DND-41 (cell line): Measurements from ENCODE around the gene VTI1A.

Source experiments
- ATAC-seq: fragments of 200-7000 bp; cut with Tn5 transposase; 3 replicates; pipeline ENCODE4 v1.9.1; 2021; ENCODE audit warnings: low read depth; ENCODE audit not compliant: insufficient read depth
- DNase-seq: peaks from one replicate; pipeline ENCODE4 v3.0.0-alpha.2; 2020
- H2AFZ ChIP-seq: 2 replicates; pipeline ENCODE4 v1.6.0; 2012; ENCODE audit warnings: low read depth, low read length
- H3K27ac ChIP-seq: 2 replicates; pipeline ENCODE4 v1.5.1; 2012; ENCODE audit warnings: low read length, inconsistent platforms
- H3K27me3 ChIP-seq: fragments of 200-600 bp; sonication (generic); 2 replicates; pipeline ENCODE4 v1.6.0; 2012; ENCODE audit warnings: low read length, mild to moderate bottlenecking, inconsistent platforms; ENCODE audit not compliant: insufficient read depth, poor library complexity
- H3K36me3 ChIP-seq: 2 replicates; pipeline ENCODE4 v1.5.1; 2012; ENCODE audit warnings: low read length, inconsistent platforms; ENCODE audit not compliant: insufficient read depth
- H3K4me1 ChIP-seq: 2 replicates; pipeline ENCODE4 v1.5.1; 2012; ENCODE audit warnings: mild to moderate bottlenecking, low read length; ENCODE audit not compliant: insufficient read depth
- H3K4me2 ChIP-seq: 2 replicates; pipeline ENCODE4 v1.6.0; 2012; ENCODE audit warnings: mild to moderate bottlenecking, moderate library complexity, low read length, inconsistent platforms; ENCODE audit not compliant: insufficient read depth
- H3K4me3 ChIP-seq, 2 experiments: fragments of 200-600 bp in 1 of 2; shearing (Covaris generic) in 1 of 2; 2 replicates each; pipeline ENCODE4 v1.5.1; 2012 to 2016; ENCODE audit warnings: inconsistent platforms in 2 of 2, low read length in 2 of 2, mild to moderate bottlenecking in 2 of 2, low read depth in 1 of 2, moderate library complexity in 1 of 2
- H3K79me2 ChIP-seq: 2 replicates; pipeline ENCODE4 v1.6.0; 2012; ENCODE audit warnings: low read length, inconsistent platforms; ENCODE audit not compliant: insufficient read depth
- H3K9ac ChIP-seq: 2 replicates; pipeline ENCODE4 v1.6.0; 2012; ENCODE audit warnings: low read depth, mild to moderate bottlenecking, inconsistent platforms, low read length, moderate library complexity
- H3K9me3 ChIP-seq: 2 replicates; pipeline ENCODE4 v1.5.1; 2012; ENCODE audit warnings: low read length, moderate library complexity, mild to moderate bottlenecking, inconsistent platforms; ENCODE audit not compliant: insufficient read depth, severe bottlenecking
- H4K20me1 ChIP-seq: 2 replicates; pipeline ENCODE4 v1.6.0; 2012; ENCODE audit warnings: low read length; ENCODE audit not compliant: insufficient read depth
- EZH2 ChIP-seq: IDR thresholded peaks from 3 replicates; pipeline ENCODE4 v1.6.1; 2012; ENCODE audit warnings: borderline replicate concordance, low read depth, mild to moderate bottlenecking, moderate library complexity, low read length, inconsistent platforms; ENCODE audit not compliant: severe bottlenecking
- TF ChIP-seq, protein P1 (sequence below): IDR thresholded peaks from 2 replicates; pipeline ENCODE4 v1.5.1; 2012; ENCODE audit warnings: borderline replicate concordance, low read length, moderate library complexity, mild to moderate bottlenecking; ENCODE audit not compliant: poor library complexity, severe bottlenecking; ENCODE audit errors: extremely low read depth

VTI1A gene

DNA sequence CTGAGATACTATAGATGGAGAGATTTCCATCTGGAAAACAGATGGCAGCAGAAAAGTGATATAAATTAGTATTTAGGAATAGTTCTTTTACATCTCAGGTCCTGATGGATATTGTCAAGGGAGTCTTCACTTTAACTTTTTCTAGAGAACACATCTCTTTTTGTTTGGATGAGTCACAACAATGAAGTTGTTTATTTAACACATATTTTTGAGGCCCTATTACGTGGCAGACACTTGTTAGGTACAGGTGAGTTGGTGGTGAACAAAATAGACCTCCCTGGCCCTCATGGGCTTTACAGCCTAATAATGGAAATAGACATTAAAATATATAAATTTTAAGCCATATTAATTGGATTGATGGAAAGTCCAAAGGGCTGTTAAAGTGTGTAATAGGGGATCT lies 168.3 kb downstream of the VTI1A start:
- H3K27me3 ChIP-seq = no peaks in the 10 kb centered on the region
- H3K9ac ChIP-seq = no peak overlapping the region
- no peaks in the 10 kb centered on the region for H4K20me1 ChIP-seq
- DNase-seq = no peak
- TF ChIP-seq, protein P1, sequence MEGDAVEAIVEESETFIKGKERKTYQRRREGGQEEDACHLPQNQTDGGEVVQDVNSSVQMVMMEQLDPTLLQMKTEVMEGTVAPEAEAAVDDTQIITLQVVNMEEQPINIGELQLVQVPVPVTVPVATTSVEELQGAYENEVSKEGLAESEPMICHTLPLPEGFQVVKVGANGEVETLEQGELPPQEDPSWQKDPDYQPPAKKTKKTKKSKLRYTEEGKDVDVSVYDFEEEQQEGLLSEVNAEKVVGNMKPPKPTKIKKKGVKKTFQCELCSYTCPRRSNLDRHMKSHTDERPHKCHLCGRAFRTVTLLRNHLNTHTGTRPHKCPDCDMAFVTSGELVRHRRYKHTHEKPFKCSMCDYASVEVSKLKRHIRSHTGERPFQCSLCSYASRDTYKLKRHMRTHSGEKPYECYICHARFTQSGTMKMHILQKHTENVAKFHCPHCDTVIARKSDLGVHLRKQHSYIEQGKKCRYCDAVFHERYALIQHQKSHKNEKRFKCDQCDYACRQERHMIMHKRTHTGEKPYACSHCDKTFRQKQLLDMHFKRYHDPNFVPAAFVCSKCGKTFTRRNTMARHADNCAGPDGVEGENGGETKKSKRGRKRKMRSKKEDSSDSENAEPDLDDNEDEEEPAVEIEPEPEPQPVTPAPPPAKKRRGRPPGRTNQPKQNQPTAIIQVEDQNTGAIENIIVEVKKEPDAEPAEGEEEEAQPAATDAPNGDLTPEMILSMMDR = no peak
- no peak for TF ChIP-seq EZH2
- H3K9me3 ChIP-seq = peaks cover 15% of the 10 kb centered on the region
- H3K4me2 ChIP-seq = no peak overlapping the region
- H2AFZ ChIP-seq = no peak overlapping the region
- no peaks in the 10 kb centered on the region for H3K4me1 ChIP-seq
- H3K27ac ChIP-seq = no peak overlapping the region
- H3K79me2 ChIP-seq = no peaks in the 10 kb centered on the region
- H3K36me3 ChIP-seq = peaks cover 2% of the 10 kb centered on the region; the same call in 1 of the 2 replicates
- H3K4me3 ChIP-seq = no peak overlapping the region
- ATAC-seq = no peak

DNA sequence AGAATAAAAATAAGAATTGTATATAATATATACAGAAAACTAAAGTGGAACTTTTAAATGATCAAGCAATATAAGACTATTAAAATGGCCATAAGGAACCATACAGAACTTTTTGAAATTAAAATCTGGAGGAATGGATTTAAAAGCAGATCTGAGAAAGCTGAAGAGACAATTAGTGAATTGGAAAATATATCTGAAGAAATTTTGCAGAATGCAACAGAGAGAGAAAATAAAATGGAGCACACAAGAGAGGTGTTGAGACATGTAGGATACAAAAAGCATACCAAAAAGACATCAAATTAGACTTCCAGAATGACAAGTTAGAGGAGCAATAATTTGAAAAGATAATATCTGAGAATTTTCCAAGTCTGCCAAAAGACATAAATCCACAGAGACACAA lies 169.6 kb downstream of the VTI1A start:
- Histone ChIP-seq H3K4me2 (no peak overlapping the region), H3K79me2 (no peaks in the 10 kb centered on the region), H3K4me3 (no peak overlapping the region), H3K27ac (no peak overlapping the region), H3K9me3 (peaks cover 15% of the 10 kb centered on the region), H3K4me1 (no peaks in the 10 kb centered on the region), H2AFZ (no peak overlapping the region), H4K20me1 (no peaks in the 10 kb centered on the region), H3K27me3 (no peaks in the 10 kb centered on the region), H3K9ac (no peak overlapping the region), H3K36me3 (peaks cover 2% of the 10 kb centered on the region; the same call in 1 of the 2 replicates)
- DNase-seq (no peak), ATAC-seq (no peak)
- no peak for TF ChIP-seq EZH2
- TF ChIP-seq, protein P1 = no peak

DNA sequence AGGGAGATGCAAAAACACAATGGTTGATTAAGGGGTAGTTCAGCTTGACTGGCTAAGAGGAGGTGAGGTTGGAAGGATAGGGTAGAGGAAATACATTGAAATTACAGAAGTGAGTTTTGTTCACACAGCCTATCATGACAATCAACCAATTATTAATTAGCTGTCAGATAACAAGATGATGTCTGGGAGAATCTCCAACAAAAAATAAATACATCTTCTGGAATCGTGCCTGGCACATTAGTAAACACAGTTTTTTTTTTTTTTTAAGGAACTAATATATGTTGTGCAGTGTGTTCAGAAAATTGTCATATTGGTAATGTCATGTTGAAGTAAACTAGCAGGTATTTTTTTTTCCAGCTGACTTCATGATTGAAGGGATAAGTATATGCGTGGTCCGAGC lies 171.8 kb downstream of the VTI1A start:
- ATAC-seq = no peak

DNA sequence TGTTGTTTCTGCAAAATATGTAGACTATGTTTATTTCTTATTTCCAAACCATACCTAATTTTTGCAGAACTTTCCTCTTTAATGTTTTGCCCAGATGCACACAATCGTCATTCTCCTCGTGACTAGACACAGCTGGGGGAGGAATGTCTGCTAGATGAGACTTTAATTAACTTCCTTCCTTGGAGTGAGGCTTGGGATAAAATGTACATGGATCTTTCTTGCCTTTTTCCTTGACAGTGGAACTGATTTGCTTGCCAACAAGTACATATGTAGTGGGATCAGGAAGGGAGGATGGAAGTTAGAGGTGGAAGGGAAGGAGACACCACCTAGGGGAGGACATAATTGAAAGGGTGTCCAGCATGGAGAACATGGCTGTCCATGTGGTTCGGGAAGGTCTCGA lies 172.5 kb downstream of the VTI1A start:
- Histone ChIP-seq H3K27me3 (no peaks in the 10 kb centered on the region), H3K9ac (no peak overlapping the region), H3K27ac (no peak overlapping the region), H3K4me3 (no peak overlapping the region), H2AFZ (no peak overlapping the region), H3K9me3 (peaks cover 15% of the 10 kb centered on the region), H3K4me1 (no peaks in the 10 kb centered on the region), H4K20me1 (no peaks in the 10 kb centered on the region), H3K36me3 (peaks cover 2% of the 10 kb centered on the region; the same call in 1 of the 2 replicates), H3K79me2 (no peaks in the 10 kb centered on the region), H3K4me2 (no peak overlapping the region)
- no peak for ATAC-seq
- DNase-seq = no peak
- TF ChIP-seq EZH2 = no peak
- TF ChIP-seq, protein P1 = no peak

More for the DNA sequence above, 171.8 kb downstream of the VTI1A start:
- Histone ChIP-seq H2AFZ (no peak overlapping the region), H3K4me3 (no peak overlapping the region), H3K4me1 (no peaks in the 10 kb centered on the region), H4K20me1 (no peaks in the 10 kb centered on the region), H3K9me3 (peaks cover 15% of the 10 kb centered on the region), H3K9ac (no peak overlapping the region), H3K4me2 (no peak overlapping the region), H3K79me2 (no peaks in the 10 kb centered on the region), H3K27ac (no peak overlapping the region), H3K36me3 (peaks cover 2% of the 10 kb centered on the region; the same call in 1 of the 2 replicates), H3K27me3 (no peaks in the 10 kb centered on the region)
- TF ChIP-seq EZH2 = no peak
- no peak for DNase-seq
